ENCODE results near the gene PFN1. TPM values are rescaled to one million over a fixed set of nuclear protein-coding genes. Genes with fewer than 3 reads are reported as not detected.

PFN1 gene
- total RNA-seq, 1 donor from 2014 or later: 457 TPM

DNA sequence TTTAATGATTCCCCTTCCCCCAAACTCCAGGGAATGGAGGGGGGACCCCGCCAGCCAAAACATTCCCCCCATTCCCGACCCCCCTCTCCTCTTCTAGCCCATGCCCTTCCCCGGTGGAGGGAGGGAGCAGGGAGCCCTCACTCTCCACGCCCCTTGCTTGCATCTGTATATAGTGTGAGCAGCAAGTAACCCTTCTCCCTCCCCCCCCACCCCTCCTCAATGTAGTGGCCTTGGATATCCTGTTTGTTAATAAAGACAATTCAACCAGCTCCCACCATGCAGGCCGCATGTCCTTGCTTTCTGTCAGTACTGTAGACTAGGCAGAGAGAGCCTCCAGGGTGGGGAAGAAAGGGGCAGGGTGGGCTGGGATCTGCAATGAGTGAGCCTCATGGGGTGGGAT lies 50.5 kb downstream of the PFN1 start:
- Histone ChIP-seq H3K4me3 (no peak overlapping the region), H3K27ac (no peak overlapping the region), H3K9me3 (no peaks in the 10 kb centered on the region), H3K4me1 (peaks cover 9% of the 10 kb centered on the region), H3K36me3 (peaks cover 45% of the 10 kb centered on the region), H3K27me3 (peaks cover 6% of the 10 kb centered on the region)
- no peak for ATAC-seq
- TF ChIP-seq, protein P1, sequence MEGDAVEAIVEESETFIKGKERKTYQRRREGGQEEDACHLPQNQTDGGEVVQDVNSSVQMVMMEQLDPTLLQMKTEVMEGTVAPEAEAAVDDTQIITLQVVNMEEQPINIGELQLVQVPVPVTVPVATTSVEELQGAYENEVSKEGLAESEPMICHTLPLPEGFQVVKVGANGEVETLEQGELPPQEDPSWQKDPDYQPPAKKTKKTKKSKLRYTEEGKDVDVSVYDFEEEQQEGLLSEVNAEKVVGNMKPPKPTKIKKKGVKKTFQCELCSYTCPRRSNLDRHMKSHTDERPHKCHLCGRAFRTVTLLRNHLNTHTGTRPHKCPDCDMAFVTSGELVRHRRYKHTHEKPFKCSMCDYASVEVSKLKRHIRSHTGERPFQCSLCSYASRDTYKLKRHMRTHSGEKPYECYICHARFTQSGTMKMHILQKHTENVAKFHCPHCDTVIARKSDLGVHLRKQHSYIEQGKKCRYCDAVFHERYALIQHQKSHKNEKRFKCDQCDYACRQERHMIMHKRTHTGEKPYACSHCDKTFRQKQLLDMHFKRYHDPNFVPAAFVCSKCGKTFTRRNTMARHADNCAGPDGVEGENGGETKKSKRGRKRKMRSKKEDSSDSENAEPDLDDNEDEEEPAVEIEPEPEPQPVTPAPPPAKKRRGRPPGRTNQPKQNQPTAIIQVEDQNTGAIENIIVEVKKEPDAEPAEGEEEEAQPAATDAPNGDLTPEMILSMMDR (IDR thresholded peaks at IDR 0.05): no peak
- no peak for DNase-seq
- intact Hi-C loops (cut with DNase I): no loop called here

DNA sequence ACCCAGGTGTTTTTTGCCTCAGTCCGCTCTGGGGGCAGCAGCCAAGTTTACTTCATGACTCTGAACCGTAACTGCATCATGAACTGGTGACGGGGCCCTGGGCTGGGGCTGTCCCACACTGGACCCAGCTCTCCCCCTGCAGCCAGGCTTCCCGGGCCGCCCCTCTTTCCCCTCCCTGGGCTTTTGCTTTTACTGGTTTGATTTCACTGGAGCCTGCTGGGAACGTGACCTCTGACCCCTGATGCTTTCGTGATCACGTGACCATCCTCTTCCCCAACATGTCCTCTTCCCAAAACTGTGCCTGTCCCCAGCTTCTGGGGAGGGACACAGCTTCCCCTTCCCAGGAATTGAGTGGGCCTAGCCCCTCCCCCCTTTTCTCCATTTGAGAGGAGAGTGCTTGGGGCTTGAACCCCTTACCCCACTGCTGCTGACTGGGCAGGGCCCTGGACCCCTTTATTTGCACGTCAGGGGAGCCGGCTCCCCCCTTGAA lies 51.1 kb downstream of the PFN1 start:
- H3K9me3 ChIP-seq: no peaks in the 10 kb centered on the region
- H3K4me3 ChIP-seq: no peak overlapping the region
- H3K27ac ChIP-seq: no peak overlapping the region
- intact Hi-C loops (cut with DNase I): no loop called here
- ATAC-seq (no peak), DNase-seq (no peak)
- H3K4me1 ChIP-seq: peaks cover 9% of the 10 kb centered on the region
- peaks cover 6% of the 10 kb centered on the region for H3K27me3 ChIP-seq
- TF ChIP-seq, protein P1 (IDR thresholded peaks at IDR 0.05): no peak
- H3K36me3 ChIP-seq: peaks cover 50% of the 10 kb centered on the region

DNA sequence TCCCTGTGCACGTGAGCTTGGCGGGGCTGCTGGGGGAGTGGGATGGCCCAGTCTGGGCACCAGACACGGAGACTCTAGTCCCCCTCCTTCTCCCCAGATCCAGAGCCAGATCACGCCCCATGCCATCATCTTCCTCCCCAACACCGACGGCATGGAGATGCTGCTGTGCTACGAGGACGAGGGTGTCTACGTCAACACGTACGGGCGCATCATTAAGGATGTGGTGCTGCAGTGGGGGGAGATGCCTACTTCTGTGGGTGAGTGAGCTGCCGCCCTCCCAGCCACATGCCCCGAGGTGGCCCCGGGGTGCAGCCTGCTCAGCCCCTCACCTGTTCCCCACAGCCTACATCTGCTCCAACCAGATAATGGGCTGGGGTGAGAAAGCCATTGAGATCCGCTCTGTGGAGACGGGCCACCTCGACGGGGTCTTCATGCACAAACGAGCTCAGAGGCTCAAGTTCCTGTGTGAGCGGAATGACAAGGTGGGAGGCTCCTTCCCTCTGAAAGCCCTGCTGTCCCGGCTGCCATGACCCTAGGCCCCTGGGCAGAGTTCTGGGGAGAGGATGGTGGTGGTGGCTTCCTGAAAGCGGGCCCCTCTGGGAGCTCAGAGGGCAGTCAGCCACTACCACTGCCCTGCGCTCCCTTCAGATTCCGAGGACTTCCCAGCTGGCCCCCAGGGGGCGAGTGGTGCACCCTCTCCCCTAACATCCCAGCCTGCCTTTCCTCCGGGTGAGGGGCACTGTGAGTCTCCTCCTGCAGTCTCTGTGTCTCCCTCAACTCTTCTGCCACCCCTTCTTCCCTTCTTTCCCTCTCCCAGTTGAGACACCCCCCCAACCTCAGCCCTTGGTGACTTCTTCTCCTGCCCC lies 51.8 kb downstream of the PFN1 start:
- no peak for ATAC-seq
- Histone ChIP-seq H3K27me3 (peaks cover 6% of the 10 kb centered on the region), H3K4me3 (no peak overlapping the region), H3K9me3 (no peaks in the 10 kb centered on the region), H3K36me3 (peaks cover 57% of the 10 kb centered on the region), H3K27ac (no peak overlapping the region), H3K4me1 (peaks cover 9% of the 10 kb centered on the region)
- TF ChIP-seq, protein P1 (IDR thresholded peaks at IDR 0.05): no peak
- intact Hi-C loops (cut with DNase I): no loop called here
- no peak for DNase-seq

DNA sequence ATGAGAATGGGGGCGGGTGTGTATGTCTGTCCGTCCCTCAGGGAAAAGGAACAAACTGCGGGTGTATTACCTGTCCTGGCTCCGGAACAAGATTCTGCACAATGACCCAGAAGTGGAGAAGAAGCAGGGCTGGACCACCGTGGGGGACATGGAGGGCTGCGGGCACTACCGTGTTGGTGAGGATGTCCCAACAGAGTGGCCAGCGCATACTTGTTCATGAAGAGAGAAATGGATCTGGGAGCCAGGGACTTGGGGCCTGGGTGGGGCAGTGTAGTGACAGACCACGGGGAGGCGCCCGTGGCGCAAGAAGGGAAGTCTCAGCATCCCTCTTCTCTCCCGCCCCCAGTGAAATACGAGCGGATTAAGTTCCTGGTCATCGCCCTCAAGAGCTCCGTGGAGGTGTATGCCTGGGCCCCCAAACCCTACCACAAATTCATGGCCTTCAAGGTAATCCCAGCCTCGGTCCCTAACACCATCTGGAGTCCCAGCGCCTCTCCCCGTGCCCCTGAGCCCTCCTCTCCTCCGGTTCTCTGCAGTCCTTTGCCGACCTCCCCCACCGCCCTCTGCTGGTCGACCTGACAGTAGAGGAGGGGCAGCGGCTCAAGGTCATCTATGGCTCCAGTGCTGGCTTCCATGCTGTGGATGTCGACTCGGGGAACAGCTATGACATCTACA lies 52.5 kb downstream of the PFN1 start:
- no peak for ATAC-seq
- intact Hi-C loops (cut with DNase I): no loop called here
- TF ChIP-seq, protein P1 (IDR thresholded peaks at IDR 0.05): no peak
- Histone ChIP-seq H3K4me3 (no peak overlapping the region), H3K27me3 (peaks cover 6% of the 10 kb centered on the region), H3K9me3 (no peaks in the 10 kb centered on the region), H3K36me3 (peaks cover 65% of the 10 kb centered on the region), H3K27ac (no peak overlapping the region), H3K4me1 (peaks cover 6% of the 10 kb centered on the region)
- DNase-seq: no peak

Small RNA genes within 50 kb of the gene (microRNA-seq; reads per million reads assigned to microRNA genes)
- gene MIR6864 (ENCODE audit: borderline microRNAs expressed) (not detected), gene MIR6865 (ENCODE audit: borderline microRNAs expressed) (not detected)

Other genes with a start within 250 kb of the PFN1 start
- 39.0 TPM for gene PELP1, start 244.4 kb downstream of the PFN1 start, total RNA-seq
- gene ARRB2, start 237.9 kb downstream of the PFN1 start, total RNA-seq: 131 TPM
- 23.2 TPM for gene MED11, start 217.1 kb downstream of the PFN1 start, total RNA-seq
- gene ZMYND15, start 208.7 kb downstream of the PFN1 start, total RNA-seq: 9.6 TPM
- 169 TPM for gene CXCL16, start 208.6 kb downstream of the PFN1 start, total RNA-seq
- gene TM4SF5, start 176.6 kb downstream of the PFN1 start, total RNA-seq: not detected
- gene VMO1, start 162.2 kb downstream of the PFN1 start, total RNA-seq: 5.6 TPM
- not detected for gene GLTPD2, start 159.6 kb downstream of the PFN1 start, total RNA-seq
- 91.0 TPM for gene PSMB6, start 152.4 kb downstream of the PFN1 start, total RNA-seq
- 33.4 TPM for gene PLD2, start 141.4 kb downstream of the PFN1 start, total RNA-seq
- 121 TPM for gene MINK1, start 115.2 kb downstream of the PFN1 start, total RNA-seq
- gene C17orf107, start 49.0 kb downstream of the PFN1 start, total RNA-seq: 2.7 TPM
- 0.98 TPM for gene CHRNE, start 45.4 kb downstream of the PFN1 start, total RNA-seq
- gene GP1BA, start 16.3 kb downstream of the PFN1 start, total RNA-seq: 0.55 TPM
- gene SLC25A11, start 8.5 kb downstream of the PFN1 start, total RNA-seq: 55.0 TPM
- gene RNF167, start 8.3 kb downstream of the PFN1 start, total RNA-seq: 92.9 TPM
- 8.6 TPM for gene ENO3, start 2.6 kb upstream of the PFN1 start, total RNA-seq
- gene SPAG7, start 19.3 kb upstream of the PFN1 start, total RNA-seq: 64.8 TPM
- gene CAMTA2, start 39.1 kb upstream of the PFN1 start, total RNA-seq: 55.8 TPM
- gene INCA1, start 49.0 kb upstream of the PFN1 start, total RNA-seq: 4.5 TPM
- 254 TPM for gene KIF1C, start 49.4 kb upstream of the PFN1 start, total RNA-seq
- gene SLC52A1, start 86.9 kb upstream of the PFN1 start, total RNA-seq: 0.26 TPM
- 6.7 TPM for gene ZFP3, start 129.9 kb upstream of the PFN1 start, total RNA-seq
- gene ZNF232, start 163.3 kb upstream of the PFN1 start, total RNA-seq: 8.0 TPM
- gene USP6, start 167.5 kb upstream of the PFN1 start, total RNA-seq: 0.14 TPM
- gene ZNF594, start 243.3 kb upstream of the PFN1 start, total RNA-seq: 7.1 TPM